Brain microvascular endothelial cell (primary cell): ENCODE measurements around the gene PRR19.

ENCODE experiments used
- DNase-seq: peaks from one replicate; pipeline ENCODE4 v3.0.0-alpha.2; 2020
- H3K27ac ChIP-seq: fragments of 250-450 bp; sonication (Bioruptor Pico); 2 replicates; pipeline ENCODE4 v1.5.1; 2020; ENCODE audit warnings: mild to moderate bottlenecking, moderate library complexity
- H3K27me3 ChIP-seq: fragments of 250-450 bp; sonication (Bioruptor Pico); replicated peaks from 2 replicates; pipeline ENCODE4 v1.5.1; 2020; ENCODE audit warnings: mild to moderate bottlenecking
- H3K36me3 ChIP-seq: fragments of 250-450 bp; sonication (Bioruptor Pico); replicated peaks from 2 replicates; pipeline ENCODE4 v1.5.1; 2020; ENCODE audit warnings: mild to moderate bottlenecking
- H3K4me3 ChIP-seq: 2 replicates; pipeline ENCODE4 v1.5.1; 2011; ENCODE audit warnings: low read depth, mild to moderate bottlenecking, control low read depth, low read length, moderate library complexity
- in situ Hi-C: cut with HindIII; loops from 2 replicates; pipeline ENCODE4 v1.10.0; 2017; ENCODE audit warnings: low sequenced_read_pairs, low pct_ligation_motif_present
- TF ChIP-seq, protein P1 (sequence below): IDR thresholded peaks from 2 replicates; pipeline ENCODE4 v1.5.1; 2011; ENCODE audit warnings: low read depth, mild to moderate bottlenecking, moderate library complexity, low read length, control low read depth, inconsistent platforms; ENCODE audit errors: missing control alignments

Gene PRR19

DNA sequence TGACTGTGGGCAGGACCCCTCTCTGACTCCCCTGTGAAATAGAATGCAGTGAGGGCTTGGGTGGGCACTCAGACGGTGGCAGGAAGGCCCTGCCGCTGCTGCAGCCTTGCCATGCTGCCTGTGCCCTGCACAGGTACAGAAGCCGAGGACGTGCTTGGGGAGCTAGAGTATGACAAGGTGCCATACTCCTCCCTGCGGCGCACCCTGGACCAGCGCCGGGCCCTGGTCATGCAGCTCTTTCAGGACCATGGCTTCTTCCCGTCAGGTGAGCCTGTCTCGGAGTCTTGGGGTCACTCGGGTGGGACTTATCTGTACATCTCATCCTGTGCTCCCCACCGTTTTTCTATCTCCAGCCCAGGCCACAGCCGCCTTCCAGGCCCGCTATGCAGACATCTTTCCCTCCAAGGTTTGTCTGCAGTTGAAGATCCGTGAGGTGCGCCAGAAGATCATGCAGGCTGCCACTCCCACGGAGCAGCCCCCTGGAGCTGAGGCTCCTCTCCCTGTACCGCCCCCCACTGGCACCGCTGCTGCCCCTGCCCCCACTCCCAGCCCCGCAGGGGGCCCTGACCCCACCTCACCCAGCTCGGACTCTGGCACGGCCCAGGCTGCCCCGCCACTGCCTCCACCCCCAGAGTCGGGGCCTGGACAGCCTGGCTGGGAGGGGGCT is 7.3 kb upstream of the PRR19 start:
- no peak overlapping the region for H3K27ac ChIP-seq
- TF ChIP-seq, protein P1, sequence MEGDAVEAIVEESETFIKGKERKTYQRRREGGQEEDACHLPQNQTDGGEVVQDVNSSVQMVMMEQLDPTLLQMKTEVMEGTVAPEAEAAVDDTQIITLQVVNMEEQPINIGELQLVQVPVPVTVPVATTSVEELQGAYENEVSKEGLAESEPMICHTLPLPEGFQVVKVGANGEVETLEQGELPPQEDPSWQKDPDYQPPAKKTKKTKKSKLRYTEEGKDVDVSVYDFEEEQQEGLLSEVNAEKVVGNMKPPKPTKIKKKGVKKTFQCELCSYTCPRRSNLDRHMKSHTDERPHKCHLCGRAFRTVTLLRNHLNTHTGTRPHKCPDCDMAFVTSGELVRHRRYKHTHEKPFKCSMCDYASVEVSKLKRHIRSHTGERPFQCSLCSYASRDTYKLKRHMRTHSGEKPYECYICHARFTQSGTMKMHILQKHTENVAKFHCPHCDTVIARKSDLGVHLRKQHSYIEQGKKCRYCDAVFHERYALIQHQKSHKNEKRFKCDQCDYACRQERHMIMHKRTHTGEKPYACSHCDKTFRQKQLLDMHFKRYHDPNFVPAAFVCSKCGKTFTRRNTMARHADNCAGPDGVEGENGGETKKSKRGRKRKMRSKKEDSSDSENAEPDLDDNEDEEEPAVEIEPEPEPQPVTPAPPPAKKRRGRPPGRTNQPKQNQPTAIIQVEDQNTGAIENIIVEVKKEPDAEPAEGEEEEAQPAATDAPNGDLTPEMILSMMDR = no peak
- H3K36me3 ChIP-seq = peaks cover 55% of the 10 kb centered on the region
- H3K27me3 ChIP-seq = no peaks in the 10 kb centered on the region
- in situ Hi-C loops = no loop called here
- DNase-seq = no peak
- H3K4me3 ChIP-seq = no peak overlapping the region

DNA sequence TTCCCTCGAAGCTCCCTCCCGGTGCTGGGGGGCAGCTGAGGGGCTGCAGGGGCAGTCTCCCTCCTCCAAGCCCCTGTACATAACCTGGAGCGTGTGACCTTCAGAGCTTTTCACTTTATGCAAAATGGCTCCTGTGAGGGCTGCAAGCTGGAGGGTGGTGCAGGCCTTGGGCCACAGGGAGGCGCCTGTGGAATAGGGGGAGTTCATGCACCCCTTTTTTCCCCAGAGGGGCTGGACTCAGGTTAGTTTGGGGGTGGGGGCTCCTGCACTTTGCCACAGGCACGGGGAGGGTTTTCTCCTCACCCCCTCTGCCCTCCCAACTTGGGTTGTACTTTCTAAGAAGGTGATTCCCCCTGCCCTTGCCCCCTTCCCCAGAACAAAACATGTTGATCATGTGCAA is 6.6 kb upstream of the PRR19 start:
- TF ChIP-seq, protein P1 = no peak
- in situ Hi-C loops = no loop called here
- H3K27ac ChIP-seq = no peak overlapping the region
- no peak for DNase-seq
- H3K36me3 ChIP-seq = peaks cover 48% of the 10 kb centered on the region
- H3K4me3 ChIP-seq = no peak overlapping the region
- H3K27me3 ChIP-seq = no peaks in the 10 kb centered on the region

DNA sequence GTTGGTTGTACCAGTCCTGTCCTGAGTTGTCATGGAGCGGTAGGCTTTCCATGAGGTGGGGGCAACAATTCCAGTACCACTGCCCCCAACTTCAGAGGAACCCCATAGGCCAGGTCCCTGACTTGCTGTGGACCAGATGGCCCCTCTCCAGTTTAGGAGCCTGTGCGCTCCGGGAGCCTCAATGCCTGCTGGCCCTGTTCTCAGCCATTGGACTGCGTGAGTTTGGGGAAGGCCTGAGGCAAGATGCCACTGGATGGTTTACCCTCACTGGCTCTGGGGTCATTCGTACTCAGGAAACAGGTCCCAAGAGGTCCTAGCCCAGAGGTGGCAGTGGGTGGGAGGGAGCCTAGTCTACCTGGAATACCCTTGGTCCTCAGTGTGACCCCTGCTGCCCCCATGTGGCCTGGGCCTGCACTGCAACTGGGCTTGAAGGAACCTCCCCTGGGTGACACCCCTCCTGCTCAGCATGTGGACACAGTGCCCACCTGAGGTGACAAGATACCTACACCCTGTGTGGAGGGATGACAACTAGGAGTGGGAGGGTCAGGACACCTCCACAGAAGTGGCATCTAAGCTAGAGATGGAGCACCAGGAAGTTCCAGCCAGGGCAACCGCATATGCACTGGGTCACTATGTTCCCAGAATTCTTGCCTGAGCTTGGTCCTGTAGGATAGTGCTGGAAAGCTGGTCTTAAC is 6.0 kb upstream of the PRR19 start:
- in situ Hi-C loops = no loop called here
- Histone ChIP-seq H3K36me3 (peaks cover 41% of the 10 kb centered on the region), H3K27ac (no peak overlapping the region), H3K4me3 (no peak overlapping the region), H3K27me3 (no peaks in the 10 kb centered on the region)
- DNase-seq = no peak
- TF ChIP-seq, protein P1 = peak; percentile 99

DNA sequence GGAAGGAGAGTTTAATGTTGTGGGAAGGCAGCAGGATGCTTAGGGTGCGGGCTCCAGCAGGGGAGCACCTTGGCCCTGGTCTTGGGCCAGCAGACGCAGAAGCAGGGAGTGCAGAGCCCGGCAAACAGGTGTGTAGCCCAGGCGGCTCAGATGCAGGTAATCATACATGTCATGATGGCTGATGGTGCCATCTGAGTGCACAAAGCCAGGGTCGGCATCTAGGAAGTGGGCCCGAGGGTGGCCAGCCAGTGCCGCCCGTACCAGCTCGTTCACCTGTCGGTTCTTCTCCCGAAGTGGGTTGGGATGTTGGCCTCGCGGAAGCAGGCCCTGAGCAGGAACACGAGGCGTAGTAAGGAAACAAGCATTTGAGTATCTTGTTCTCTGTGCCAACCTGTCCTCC is 4.9 kb upstream of the PRR19 start:
- TF ChIP-seq, protein P1 = no peak

DNA sequence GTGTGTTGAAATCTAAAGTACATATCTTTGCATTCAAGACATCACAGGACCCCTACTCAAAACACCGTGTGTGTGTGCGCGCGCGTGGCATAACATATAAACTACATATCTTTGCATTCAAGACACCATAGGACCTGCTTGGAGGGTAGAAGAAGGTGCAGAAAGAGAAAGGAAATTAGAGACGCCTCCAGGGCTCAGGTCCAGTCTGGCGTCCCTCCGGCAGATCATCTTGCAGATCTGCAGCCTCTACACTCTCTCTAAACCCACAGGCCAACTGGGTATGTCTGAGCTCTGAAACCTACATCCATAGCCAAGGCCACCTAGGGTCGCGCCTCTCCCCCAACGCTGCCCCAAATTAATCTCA is 1.2 kb downstream of the PRR19 start:
- H3K27me3 ChIP-seq = no peaks in the 10 kb centered on the region
- no peaks in the 10 kb centered on the region for H3K36me3 ChIP-seq
- H3K4me3 ChIP-seq = peak overlapping the region; percentile 80
- in situ Hi-C loops = no loop called here
- no peak for DNase-seq
- TF ChIP-seq, protein P1 = no peak
- H3K27ac ChIP-seq = no peak overlapping the region

More for the DNA sequence above, 4.9 kb upstream of the PRR19 start:
- Histone ChIP-seq H3K4me3 (no peak overlapping the region), H3K36me3 (peaks cover 31% of the 10 kb centered on the region), H3K27ac (no peak overlapping the region), H3K27me3 (no peaks in the 10 kb centered on the region)
- no peak for DNase-seq
- in situ Hi-C loops = no loop called here
